Measurements from ENCODE around the gene INPPL1.

DNA sequence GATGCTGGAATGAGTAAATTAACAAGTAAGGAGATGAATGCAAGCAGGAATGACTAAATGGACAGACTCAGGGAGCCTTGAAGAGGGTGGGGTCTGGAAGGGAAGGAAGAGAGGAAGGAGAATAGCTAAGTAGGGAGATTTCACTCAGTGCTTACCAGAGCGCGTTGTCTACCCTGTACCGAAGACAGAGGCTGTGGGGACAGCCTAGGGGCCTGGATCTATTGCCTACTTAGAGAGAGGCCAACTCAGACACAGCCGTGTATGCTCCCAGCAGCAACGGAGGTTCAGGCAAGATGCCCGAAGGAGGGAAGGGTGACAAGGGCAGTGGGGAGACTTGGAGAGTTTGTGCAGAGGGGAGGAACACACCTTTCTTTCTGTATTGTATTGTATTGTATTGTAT, 7.9 kb upstream of the INPPL1 start, which contains the start of gene FOLR2:
- TF ChIP-seq, protein P1, sequence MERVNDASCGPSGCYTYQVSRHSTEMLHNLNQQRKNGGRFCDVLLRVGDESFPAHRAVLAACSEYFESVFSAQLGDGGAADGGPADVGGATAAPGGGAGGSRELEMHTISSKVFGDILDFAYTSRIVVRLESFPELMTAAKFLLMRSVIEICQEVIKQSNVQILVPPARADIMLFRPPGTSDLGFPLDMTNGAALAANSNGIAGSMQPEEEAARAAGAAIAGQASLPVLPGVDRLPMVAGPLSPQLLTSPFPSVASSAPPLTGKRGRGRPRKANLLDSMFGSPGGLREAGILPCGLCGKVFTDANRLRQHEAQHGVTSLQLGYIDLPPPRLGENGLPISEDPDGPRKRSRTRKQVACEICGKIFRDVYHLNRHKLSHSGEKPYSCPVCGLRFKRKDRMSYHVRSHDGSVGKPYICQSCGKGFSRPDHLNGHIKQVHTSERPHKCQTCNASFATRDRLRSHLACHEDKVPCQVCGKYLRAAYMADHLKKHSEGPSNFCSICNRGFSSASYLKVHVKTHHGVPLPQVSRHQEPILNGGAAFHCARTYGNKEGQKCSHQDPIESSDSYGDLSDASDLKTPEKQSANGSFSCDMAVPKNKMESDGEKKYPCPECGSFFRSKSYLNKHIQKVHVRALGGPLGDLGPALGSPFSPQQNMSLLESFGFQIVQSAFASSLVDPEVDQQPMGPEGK (CRISPR knock-in tag; IDR thresholded peaks at IDR 0.05; ENCODE audit: borderline replicate concordance) = no peak
- no peak for TF ChIP-seq BACH2 (CRISPR knock-in tag; IDR thresholded peaks at IDR 0.05; ENCODE audit: borderline replicate concordance)
- no peak for TF ChIP-seq ARNTL (CRISPR knock-in tag; IDR thresholded peaks at IDR 0.05; ENCODE audit: borderline replicate concordance, low read depth)
- TF ChIP-seq ZFP3 (CRISPR knock-in tag; IDR thresholded peaks at IDR 0.05) = no peak
- no peak for TF ChIP-seq ZNF8 (CRISPR knock-in tag; IDR thresholded peaks at IDR 0.05)
